ENCODE measurements around the gene CRIP2. TPM values are rescaled to one million over a fixed set of nuclear protein-coding genes. Genes with fewer than 3 reads are reported as not detected.

CRIP2 gene
- total and polyA plus RNA-seq, 2 of the 8 experiments (the other 6 are each of a cell fraction or from before 2014, with no cell fraction given), result 4.2 to 13.5 TPM

GRCh38 chr14:105452963-105453362, 21.7 kb upstream of the CRIP2 start:
- no peaks in the 10 kb centered on the region; a peak in 1 of 4 replicates for H3K79me2 ChIP-seq (ENCODE audit: control insufficient read depth in 1 of 2, insufficient read depth in 2 of 2, low read length in 2 of 2)
- H2AFZ ChIP-seq (ENCODE audit: low read length), result no peak overlapping the region
- H3K9me3 ChIP-seq (ENCODE audit: insufficient read depth in 2 of 2, low read depth in 1 of 2, low read length in 1 of 2), result no peaks in the 10 kb centered on the region
- H3K23me2 ChIP-seq (ENCODE audit: low read depth, low read length), result no peaks in the 10 kb centered on the region
- H4K91ac ChIP-seq (replicated peaks; ENCODE audit: insufficient read length, low read length), result no peak overlapping the region
- no peaks in the 10 kb centered on the region for H3K4me1 ChIP-seq (replicated peaks in 1 of 4; ENCODE audit: control insufficient read depth in 3 of 4, insufficient read depth in 4 of 4, low read length in 3 of 4)
- FAIRE-seq (no peak), DNase-seq (ENCODE audit: low read depth in 1 of 2, low spot score in 2 of 2) (no peak)
- H3K23ac ChIP-seq (ENCODE audit: insufficient read length), result no peak overlapping the region
- H3K4me3 ChIP-seq (ENCODE audit: extremely low read depth in 1 of 4, insufficient read depth in 2 of 4, low read depth in 3 of 4, low read length in 4 of 4), result no peak overlapping the region
- H3K27ac ChIP-seq (ENCODE audit: low read depth, low read length), result no peak overlapping the region
- H3K4ac ChIP-seq (replicated peaks; ENCODE audit: insufficient read length, low read depth, low read length), result no peak overlapping the region
- no peak overlapping the region for H2BK12ac ChIP-seq (ENCODE audit: low read depth, low read length)
- no peak overlapping the region for H3K4me2 ChIP-seq (ENCODE audit: insufficient read depth in 1 of 2, low read depth in 2 of 2, low read length in 2 of 2)
- peaks cover 2% of the 10 kb centered on the region; the same call in 1 of the 2 replicates for H3K79me1 ChIP-seq (ENCODE audit: low read depth, low read length)
- WGBS, 2 experiments (ENCODE audit: extremely low coverage in 1 of 2, insufficient coverage in 1 of 2, insufficient read length in 1 of 2, insufficient replicate concordance in 2 of 2, low coverage in 1 of 2, low lambda C conversion rate in 2 of 2, missing lambda C conversion rate in 1 of 2), result 91% methylated on average over 14 of the region's 14 CpGs; no CpG with 5 or more reads in 1 of the 2 experiments
- TF ChIP-seq BACH1 (IDR thresholded peaks at IDR 0.05; ENCODE audit: low read length) (no peak), CHD2 (IDR thresholded peaks at IDR 0.05; ENCODE audit: low read length) (no peak)
- no peak overlapping the region for H2BK15ac ChIP-seq (ENCODE audit: low read length)
- CTCF ChIA-PET (ENCODE audit: partially characterized antibody), result interaction anchor here (0.7 to 3.9 kb wide), 4 partner anchors 17 to 57 kb away, joined by 3 to 27 read pairs (median 4); no protein-coding TSS in a partner anchor
- H4K8ac ChIP-seq (ENCODE audit: extremely low read depth, insufficient read depth, low read length), result no peak overlapping the region
- POLR2A ChIA-PET (ENCODE audit: partially characterized antibody), result no interaction called here
- no peak overlapping the region for H2BK20ac ChIP-seq (ENCODE audit: low read length)
- no peak overlapping the region for H2BK5ac ChIP-seq (ENCODE audit: low read depth, low read length)
- no peak overlapping the region for H3K18ac ChIP-seq (ENCODE audit: extremely low read depth, low read length)
- no peak overlapping the region for H3K9ac ChIP-seq (replicated peaks in 1 of 4; ENCODE audit: extremely low read depth in 1 of 4, low read depth in 3 of 4, low read length in 3 of 4)
- no peak overlapping the region for H3K56ac ChIP-seq (replicated peaks; ENCODE audit: insufficient read length, low read depth, low read length)
- H2AK5ac ChIP-seq (ENCODE audit: low read depth, low read length), result no peak overlapping the region
- no peak overlapping the region for H2BK120ac ChIP-seq (replicated peaks; ENCODE audit: low read depth, low read length)
- H3K27me3 ChIP-seq (replicated peaks in 1 of 4; ENCODE audit: control insufficient read depth in 3 of 4, extremely low read depth in 1 of 4, insufficient read depth in 3 of 4, low read length in 3 of 4), result no peaks in the 10 kb centered on the region
- peaks cover 24 to 71% (median 44%) of the 10 kb centered on the region in 4 experiments for H3K36me3 ChIP-seq (ENCODE audit: control insufficient read depth in 2 of 4, insufficient read depth in 4 of 4, low read length in 3 of 4)
- peaks cover 6 to 26% of the 10 kb centered on the region in 2 experiments for H4K20me1 ChIP-seq (replicated peaks in 1 of 2; ENCODE audit: control insufficient read depth in 1 of 2, insufficient read depth in 2 of 2, low read length in 2 of 2)
- H3K14ac ChIP-seq (ENCODE audit: insufficient read length), result no peak overlapping the region
- H4K5ac ChIP-seq (ENCODE audit: insufficient read length, low read depth, low read length), result no peak overlapping the region
